Glomerular visceral epithelial cell (primary cell): ENCODE measurements around the gene SREBF2.

Experiments
- DNase-seq: peaks from one replicate; pipeline ENCODE4 v3.0.0-alpha.2; 2016; ENCODE audit errors: extremely low spot score

SREBF2 gene

GRCh38 chr22:41832553-41833368, at the start of gene SREBF2:
SREBF2 (plus strand) TSS chr22:41833105; CDS start chr22:41833271, 166 bp downstream.
- peak; percentile 99 for DNase-seq

GRCh38 chr22:41787331-41787730, 45.6 kb upstream of the SREBF2 start:
- no peak for DNase-seq

- DNase-seq = no peak
Measured at GRCh38 chr22:41793871-41794270, 39.0 kb upstream of the SREBF2 start.

GRCh38 chr22:41798736-41799135, 34.2 kb upstream of the SREBF2 start:
- DNase-seq = no peak

DNA sequence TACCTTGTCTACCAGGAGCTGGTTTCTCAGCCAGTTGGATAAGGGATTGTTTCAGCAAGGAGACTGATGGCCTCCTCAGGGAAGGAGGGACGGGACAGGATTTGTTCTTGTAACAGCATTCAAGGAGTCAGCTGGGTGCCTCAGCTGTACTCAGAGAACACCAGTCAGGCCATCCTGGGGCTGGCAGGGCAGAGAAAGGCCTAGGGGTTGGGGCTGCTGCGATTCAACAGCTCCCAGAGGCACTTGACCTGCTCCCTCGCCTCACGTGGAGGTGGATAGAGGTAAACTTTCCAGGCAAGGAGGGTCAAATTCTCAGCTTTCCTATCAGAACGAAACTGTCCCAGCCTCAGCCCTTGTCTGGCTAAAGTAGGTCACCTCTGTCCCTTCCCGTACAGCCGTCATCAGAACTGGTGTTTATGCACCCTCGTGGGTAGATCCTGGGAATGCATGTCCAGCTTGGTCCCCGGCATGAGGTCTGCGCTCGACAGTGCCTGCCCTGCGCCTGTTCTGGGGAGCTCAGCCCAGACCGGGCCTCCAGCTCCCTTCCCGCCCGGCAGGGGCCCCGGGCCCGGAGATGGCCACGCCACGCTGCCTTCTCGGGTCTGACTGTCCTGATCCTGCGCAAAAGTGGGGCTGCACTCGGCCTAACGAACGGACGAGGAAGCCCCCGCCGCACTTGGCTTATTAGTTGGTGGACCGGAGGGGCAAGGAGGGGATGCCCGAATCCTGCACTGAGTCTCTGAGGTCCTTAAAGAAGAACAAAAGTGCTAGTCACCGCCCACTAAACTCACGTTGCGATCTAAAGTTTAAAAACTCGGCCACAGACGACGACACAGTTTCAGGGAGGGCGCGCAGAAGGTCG, 33.2 kb upstream of the SREBF2 start:
- peak; percentile 9 for DNase-seq

GRCh38 chr22:41800348-41801146, 32.4 kb upstream of the SREBF2 start, which contains the start of gene CCDC134:
CCDC134 (plus strand) TSS chr22:41800679; CDS start chr22:41808891, 8,212 bp downstream.
- DNase-seq = peak; percentile 91

GRCh38 chr22:41801147-41801819, 31.6 kb upstream of the SREBF2 start:
- DNase-seq = no peak

GRCh38 chr22:41801886-41802285, 31.0 kb upstream of the SREBF2 start:
- DNase-seq = no peak

- DNase-seq = no peak
Measured at GRCh38 chr22:41805639-41806038, 27.3 kb upstream of the SREBF2 start.

DNA sequence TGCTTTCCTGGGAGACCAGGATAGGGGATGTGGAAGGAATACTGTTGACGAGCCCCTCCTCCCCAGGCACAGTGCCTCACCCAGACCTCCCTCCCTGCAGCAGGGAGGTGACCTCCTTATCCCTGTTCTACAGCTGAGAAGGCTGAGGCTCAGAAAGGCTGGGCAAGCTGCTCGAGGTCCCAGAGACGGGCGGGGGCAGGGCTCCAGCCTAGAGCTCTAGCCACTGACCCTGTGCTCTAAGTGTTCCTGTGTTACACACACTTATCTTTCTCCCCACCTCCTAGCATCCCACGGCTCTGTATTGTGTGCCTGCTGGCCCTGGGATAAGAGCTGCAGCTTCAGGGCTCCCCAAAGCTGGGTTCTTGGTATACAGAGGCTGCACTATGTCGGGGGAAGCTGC, 24.5 kb upstream of the SREBF2 start:
- DNase-seq = no peak

DNA sequence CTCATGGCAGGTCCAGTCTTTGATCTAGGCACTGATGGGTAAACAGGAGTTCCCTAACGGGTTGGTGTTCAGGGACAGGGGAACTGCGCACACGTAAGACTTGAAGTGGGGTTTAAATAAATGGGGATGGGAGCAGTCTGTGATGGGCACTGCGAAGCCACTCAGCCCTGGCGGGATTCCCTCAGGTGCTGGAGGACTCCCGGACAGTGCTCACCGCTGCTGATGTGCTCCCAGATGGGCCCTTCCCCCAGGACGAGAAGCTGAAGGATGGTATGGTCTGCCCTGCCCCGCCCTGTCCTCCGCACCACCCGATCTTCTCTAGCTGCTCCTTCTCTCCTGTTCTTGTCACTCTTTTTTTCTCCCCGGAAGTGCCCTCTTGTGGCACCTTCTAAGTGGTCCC, 22.9 kb upstream of the SREBF2 start:
- no peak for DNase-seq

- no peak for DNase-seq
Measured at GRCh38 chr22:41812805-41813545, 19.9 kb upstream of the SREBF2 start.

DNA sequence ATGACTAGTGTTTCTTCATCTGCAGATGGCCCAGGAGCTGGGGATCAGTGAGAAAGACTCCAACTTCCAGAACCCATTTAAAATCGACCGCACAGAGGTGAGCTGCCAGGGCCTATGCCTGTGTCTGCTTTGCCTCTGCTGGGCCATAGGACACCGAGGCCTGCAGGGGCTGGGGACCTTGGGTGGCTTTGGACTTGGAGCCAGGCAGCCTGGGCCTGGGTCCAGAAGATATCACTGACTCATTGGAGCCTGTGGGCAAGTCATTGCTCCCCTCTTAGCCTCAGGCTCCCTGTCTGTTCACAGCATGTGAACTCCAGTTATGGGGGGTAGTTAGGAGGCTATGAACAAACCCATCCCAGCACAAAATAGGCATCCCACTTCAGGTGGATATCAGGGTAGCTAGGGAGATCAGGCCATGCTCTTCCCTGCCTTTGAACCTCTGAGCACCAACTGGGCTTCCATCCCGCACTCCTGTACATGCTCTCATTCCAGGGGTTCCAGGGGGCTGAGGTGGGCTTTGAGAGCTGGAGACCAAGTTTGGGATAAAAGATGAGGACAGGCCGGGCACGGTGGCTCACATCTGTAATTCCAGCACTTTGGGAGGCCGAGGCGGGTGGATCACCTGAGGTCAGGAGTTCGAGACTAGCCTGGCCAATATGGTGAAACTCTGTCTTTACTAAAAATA, 19.0 kb upstream of the SREBF2 start:
- no peak for DNase-seq

- DNase-seq = no peak
Measured at GRCh38 chr22:41815716-41816115, 17.2 kb upstream of the SREBF2 start.

DNA sequence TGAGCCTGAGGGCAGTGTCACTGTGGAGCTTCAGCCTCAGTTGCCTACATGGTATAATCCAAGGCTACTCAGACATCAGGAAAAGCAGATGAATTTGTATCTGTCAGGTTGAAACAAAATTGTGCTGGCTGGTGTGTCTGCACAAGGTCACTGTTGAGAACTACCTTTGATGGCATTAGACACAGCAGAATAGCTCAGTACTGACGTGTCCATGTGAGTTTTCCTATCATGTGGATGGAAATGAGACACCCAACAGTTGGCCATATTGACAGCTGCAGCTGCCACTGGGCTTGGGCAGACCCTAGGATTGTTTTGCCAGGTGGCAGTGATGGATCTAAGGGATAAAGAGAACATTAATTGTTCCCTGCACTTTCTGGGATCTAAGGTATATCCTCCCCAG, 16.7 kb upstream of the SREBF2 start:
- no peak for DNase-seq

GRCh38 chr22:41816871-41817270, 16.0 kb upstream of the SREBF2 start:
- no peak for DNase-seq

DNA sequence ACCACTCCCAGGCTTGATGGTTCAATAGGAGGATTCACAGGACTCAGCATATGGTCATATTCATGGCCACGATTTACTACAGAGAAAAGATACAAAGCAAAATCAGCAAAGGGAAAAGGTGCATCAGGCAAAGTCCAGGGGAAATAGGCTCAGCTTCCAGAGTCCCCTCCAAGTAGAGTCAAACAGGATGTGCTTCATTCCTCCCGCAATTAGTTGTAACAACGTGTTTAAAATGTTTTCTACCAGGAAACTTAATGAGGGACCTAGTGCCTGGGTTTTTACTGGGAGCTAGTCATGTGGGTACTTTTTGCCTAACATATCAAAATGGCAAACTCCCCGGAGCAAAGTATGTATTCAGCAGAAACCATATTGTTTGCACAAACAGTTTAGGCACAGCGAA, 14.9 kb upstream of the SREBF2 start:
- DNase-seq = no peak

GRCh38 chr22:41818596-41818995, 14.3 kb upstream of the SREBF2 start:
- no peak for DNase-seq

DNA sequence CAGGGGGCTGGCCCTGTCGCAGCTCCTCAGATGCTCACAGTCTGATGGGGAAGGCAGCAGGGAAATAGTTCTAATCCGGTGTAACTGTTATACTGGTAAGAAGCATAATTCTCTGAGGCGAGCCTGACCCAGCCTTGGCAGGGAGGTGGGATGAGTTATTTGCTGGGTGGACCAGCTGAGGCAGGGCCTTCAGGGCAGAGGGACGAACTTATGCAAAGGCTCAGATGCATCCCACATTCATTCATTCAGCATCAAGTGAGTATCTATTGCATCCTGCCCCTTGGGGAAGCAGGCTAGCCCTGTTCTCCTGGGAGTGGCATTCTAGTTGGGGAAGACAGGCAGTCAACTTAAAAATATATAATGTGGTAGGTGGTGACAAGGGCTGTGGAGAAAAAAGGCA, 13.6 kb upstream of the SREBF2 start:
- DNase-seq = no peak

- DNase-seq = no peak
Measured at GRCh38 chr22:41820447-41820846, 12.5 kb upstream of the SREBF2 start.
